Esophagus squamous epithelium (tissue), 5 donors: ENCODE results near the gene SLC24A4. TPM values are rescaled to one million over a fixed set of nuclear protein-coding genes. Genes with fewer than 3 reads are reported as not detected.
A peak's percentile ranks its signal among the peaks of the same experiment; 100 is the strongest.

Experiments
- DNase-seq: peaks from one replicate; lab custom pipeline; 2025; lab: John Stamatoyannopoulos, UW
- H3K27ac ChIP-seq, 4 donors: fragments of 200-600 bp; sonication (generic); one replicate each; pipeline ENCODE4 v1.5.1; 2016 to 2019; ENCODE audit warnings: mild to moderate bottlenecking in 1 of 4
- H3K27me3 ChIP-seq, 4 donors: fragments of 200-600 bp; sonication (generic); 1 replicate in 3 of 4; 2 replicates in 1 of 4; pipeline versions ENCODE4 v1.5.1 to v1.6.0; 2017 to 2021; ENCODE audit warnings: antibody characterized with exemption in 1 of 4
- H3K36me3 ChIP-seq, 3 donors: fragments of 200-600 bp; sonication (generic); one replicate each; pipeline ENCODE4 v1.5.1; 2016 to 2019
- H3K4me1 ChIP-seq, 3 donors: fragments of 200-600 bp; sonication (generic); one replicate each; pipeline ENCODE4 v1.5.1; 2017 to 2019
- H3K4me3 ChIP-seq, 4 donors: fragments of 200-600 bp; sonication (generic); 1 replicate in 3 of 4; 2 replicates in 1 of 4; pipeline ENCODE4 v1.5.1; 2016 to 2019; ENCODE audit warnings: mild to moderate bottlenecking in 2 of 4, moderate library complexity in 1 of 4
- H3K9me3 ChIP-seq, 3 donors: fragments of 200-600 bp; sonication (generic); one replicate each; pipeline ENCODE4 v1.5.1; 2016 to 2019
- CTCF ChIP-seq, 6 experiments: fragments of 450-650 bp in 4 of 6; fragments of 200-600 bp in 2 of 6; sonication (generic) in 2 of 6; IDR thresholded peaks; one replicate each; pipeline ENCODE4 v1.5.1; 2016 to 2019; ENCODE audit warnings: antibody characterized with exemption in 6 of 6, mild to moderate bottlenecking in 4 of 6, moderate library complexity in 4 of 6
- POLR2A ChIP-seq, 4 donors: fragments of 450-650 bp; IDR thresholded peaks; one replicate each; pipeline ENCODE4 v1.6.1; 2017; ENCODE audit warnings: antibody characterized with exemption in 4 of 4, mild to moderate bottlenecking in 4 of 4, moderate library complexity in 3 of 4
- WGBS, 2 donors: methylation state at CpG; one replicate each; pipeline ENCODE4 v1.1.5; 2018; 5-methylcytosine and 5-hydroxymethylcytosine counted together
- intact Hi-C: fragments of 100-400 bp; cut with DNase I; formaldehyde crosslinking; loops from one replicate; pipeline ENCODE4 v1.15.0; 2022
- total RNA-seq, 4 donors: library from RNA; depleted of rRNA; stranded (reverse); fragments of >200 nt; gene quantifications; one replicate each; pipeline ENCODE4 v1.1.0, GENCODE V29; 2016
- donor health status: DM: yes; HTN: yes; CAD: no.

Gene SLC24A4
- total RNA-seq, 4 donors from 2014 or later, result 0.04 to 0.38 (median 0.20) TPM

DNA sequence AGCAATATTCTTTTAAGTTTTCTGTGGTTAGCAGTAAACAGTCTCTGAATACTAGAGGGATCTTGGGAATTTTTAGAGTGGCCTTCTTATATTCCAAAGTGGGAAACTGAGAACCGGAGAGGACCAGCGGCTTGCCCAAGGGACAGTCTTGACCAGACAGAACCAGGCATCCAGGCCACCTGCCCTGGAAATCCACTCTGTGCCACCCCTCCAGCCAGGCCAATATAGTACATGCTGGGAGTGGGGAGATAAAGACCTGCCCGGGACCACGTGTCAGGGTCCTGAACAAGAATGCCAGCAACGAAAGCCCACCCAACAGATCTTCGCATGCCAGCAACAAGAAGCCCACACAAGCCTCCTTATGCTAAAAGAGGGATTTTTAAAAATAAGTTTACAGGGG lies 141.2 kb downstream of the SLC24A4 start:
- Histone ChIP-seq H3K27ac (no peak overlapping the region), H3K4me1 (peaks cover 3 to 26% (median 7%) of the 10 kb centered on the region in 3 donors), H3K4me3 (no peak overlapping the region), H3K27me3 (no peaks in the 10 kb centered on the region), H3K9me3 (peaks cover 0 to 11% (median 0%) of the 10 kb centered on the region in 3 donors), H3K36me3 (no peaks in the 10 kb centered on the region)
- no peak for DNase-seq
- WGBS, 2 donors, result 78 to 86% methylated on average over 6 of the region's 6 CpGs
- TF ChIP-seq POLR2A (IDR thresholded peaks at IDR 0.05) (no peak), CTCF (IDR thresholded peaks at IDR 0.05) (no peak)
- intact Hi-C loops, result no loop called here

GRCh38 chr14:92464716-92465115 lies 141.8 kb downstream of the SLC24A4 start:
- H3K4me1 ChIP-seq, result peaks cover 3 to 22% (median 7%) of the 10 kb centered on the region in 3 donors
- intact Hi-C loops, result no loop called here
- no peak overlapping the region for H3K4me3 ChIP-seq
- H3K27me3 ChIP-seq, result no peaks in the 10 kb centered on the region
- H3K9me3 ChIP-seq, result peaks cover 0 to 11% (median 0%) of the 10 kb centered on the region in 3 donors
- H3K27ac ChIP-seq, result no peak overlapping the region
- WGBS, 2 donors, result 78 to 89% methylated on average over 5 to 9 of the region's 9 CpGs
- no peaks in the 10 kb centered on the region for H3K36me3 ChIP-seq
- DNase-seq, result no peak
- TF ChIP-seq CTCF (IDR thresholded peaks at IDR 0.05) (no peak), POLR2A (IDR thresholded peaks at IDR 0.05) (no peak)

DNA sequence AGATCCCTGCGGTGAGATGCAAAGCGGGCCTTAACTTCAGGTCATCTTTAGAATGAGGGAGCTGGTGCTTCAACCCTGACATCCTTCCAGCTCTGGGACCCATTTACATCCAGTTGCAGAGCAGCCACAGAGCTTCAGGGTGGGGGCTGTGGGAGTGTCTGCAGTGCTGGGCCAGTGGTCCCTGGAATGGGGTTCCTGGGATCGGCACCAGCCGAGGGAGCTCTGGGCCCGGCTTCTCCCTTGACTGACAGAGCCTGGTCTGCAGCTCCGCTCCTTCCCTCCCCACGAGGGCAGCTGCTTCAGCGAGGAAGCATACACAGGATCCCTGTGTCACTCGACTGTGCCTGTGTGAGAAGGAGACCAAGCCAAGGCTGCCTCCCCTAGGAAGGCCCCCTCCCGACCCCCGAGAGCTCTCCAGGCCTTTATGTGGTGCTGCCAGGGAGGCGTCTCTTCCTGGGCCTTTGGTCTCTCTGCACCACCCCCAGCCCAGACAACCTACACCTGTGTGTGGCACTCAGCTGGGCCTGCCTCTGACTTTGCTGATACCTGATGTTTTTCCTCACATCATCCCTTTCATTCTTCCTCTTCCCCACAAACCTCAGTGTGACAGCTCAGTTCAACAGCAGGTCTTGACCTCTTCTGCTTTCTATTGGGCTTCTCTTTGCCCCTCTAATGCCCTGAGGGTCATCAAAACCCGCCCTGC lies 142.5 kb downstream of the SLC24A4 start:
- Histone ChIP-seq H3K36me3 (no peaks in the 10 kb centered on the region), H3K27ac (peak overlapping the region in 2 of 4 donors; percentile 19 to 20), H3K4me3 (no peak overlapping the region), H3K9me3 (peaks cover 0 to 11% (median 0%) of the 10 kb centered on the region in 3 donors), H3K4me1 (peaks cover 2 to 15% (median 7%) of the 10 kb centered on the region in 3 donors), H3K27me3 (no peaks in the 10 kb centered on the region)
- intact Hi-C loops, result no loop called here
- DNase-seq, result no peak
- 63 to 68% methylated on average over 2 to 9 of the region's 13 CpGs for WGBS, 2 donors
- TF ChIP-seq CTCF (IDR thresholded peaks at IDR 0.05) (no peak), POLR2A (IDR thresholded peaks at IDR 0.05) (no peak)

- Histone ChIP-seq H3K4me1 (peaks cover 0 to 9% (median 7%) of the 10 kb centered on the region in 3 donors), H3K9me3 (peaks cover 0 to 11% (median 0%) of the 10 kb centered on the region in 3 donors), H3K4me3 (no peak overlapping the region), H3K27ac (peak overlapping the region in 1 of 4 donors; percentile 20), H3K36me3 (no peaks in the 10 kb centered on the region), H3K27me3 (no peaks in the 10 kb centered on the region)
- TF ChIP-seq CTCF (IDR thresholded peaks at IDR 0.05), result no peak
- no peak for TF ChIP-seq POLR2A (IDR thresholded peaks at IDR 0.05)
- WGBS, 2 donors, result 56 to 81% methylated on average over 2 to 3 of the region's 3 CpGs
- DNase-seq, result no peak
- intact Hi-C loops, result no loop called here
Measured at GRCh38 chr14:92466059-92466458, 143.1 kb downstream of the SLC24A4 start.

GRCh38 chr14:92469515-92469914 lies 146.6 kb downstream of the SLC24A4 start:
- TF ChIP-seq CTCF (IDR thresholded peaks at IDR 0.05) (no peak), POLR2A (IDR thresholded peaks at IDR 0.05) (no peak)
- WGBS, 2 donors, result 82 to 89% methylated on average over 2 of the region's 2 CpGs
- Histone ChIP-seq H3K4me1 (peaks cover 5 to 15% (median 8%) of the 10 kb centered on the region in 3 donors), H3K36me3 (no peaks in the 10 kb centered on the region), H3K27ac (no peak overlapping the region), H3K9me3 (peaks cover 0 to 11% (median 0%) of the 10 kb centered on the region in 3 donors), H3K4me3 (no peak overlapping the region), H3K27me3 (no peaks in the 10 kb centered on the region)
- DNase-seq, result no peak
- intact Hi-C loops, result no loop called here
